Pulmonary artery endothelial cell (primary cell): ENCODE results near the gene NXF3. TPM values are rescaled to one million over a fixed set of nuclear protein-coding genes. Genes with fewer than 3 reads are reported as not detected.
"Not testable (repeated sequence)": the region's sequence is repeated elsewhere in the genome, so short reads cannot be mapped to it uniquely, and the experiment has no call there.

Experiments used
- DNase-seq: peaks from one replicate; pipeline ENCODE4 v3.0.0-alpha.2; 2011; ENCODE audit warnings: low read depth, low spot score
- total RNA-seq: library from RNA; depleted of rRNA; stranded (reverse); fragments of >200 nt; gene quantifications from 2 replicates; pipeline ENCODE4 v1.2.3, GENCODE V29; 2014

Gene NXF3, protein sequence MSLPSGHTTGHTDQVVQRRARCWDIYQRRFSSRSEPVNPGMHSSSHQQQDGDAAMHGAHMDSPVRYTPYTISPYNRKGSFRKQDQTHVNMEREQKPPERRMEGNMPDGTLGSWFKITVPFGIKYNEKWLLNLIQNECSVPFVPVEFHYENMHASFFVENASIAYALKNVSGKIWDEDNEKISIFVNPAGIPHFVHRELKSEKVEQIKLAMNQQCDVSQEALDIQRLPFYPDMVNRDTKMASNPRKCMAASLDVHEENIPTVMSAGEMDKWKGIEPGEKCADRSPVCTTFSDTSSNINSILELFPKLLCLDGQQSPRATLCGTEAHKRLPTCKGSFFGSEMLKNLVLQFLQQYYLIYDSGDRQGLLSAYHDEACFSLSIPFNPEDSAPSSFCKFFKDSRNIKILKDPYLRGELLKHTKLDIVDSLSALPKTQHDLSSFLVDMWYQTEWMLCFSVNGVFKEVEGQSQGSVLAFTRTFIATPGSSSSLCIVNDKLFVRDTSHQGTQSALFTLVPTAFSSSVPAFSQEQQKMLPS
- not detected in 2 replicates for total RNA-seq

DNA sequence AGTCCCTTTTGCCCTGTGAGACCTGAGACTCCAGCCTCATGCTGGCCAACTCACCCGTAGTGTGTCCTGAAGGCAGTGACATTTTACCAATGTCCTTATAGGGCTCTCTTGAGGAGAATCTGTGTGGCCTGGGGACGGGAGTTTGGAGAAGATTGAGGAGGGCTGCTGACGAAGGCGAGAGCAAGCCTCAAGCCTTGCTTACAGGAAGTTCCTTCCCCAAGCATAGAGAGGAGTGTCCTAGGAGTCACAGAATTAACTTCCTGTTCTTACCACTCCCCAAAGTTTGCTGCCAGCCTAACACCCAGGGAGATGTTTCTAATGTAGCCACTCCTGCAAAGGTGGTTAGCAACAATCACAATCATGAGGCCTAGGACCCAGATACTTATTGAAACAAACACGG is at the start of gene NXF3:
NXF3 (minus strand) TSS at position 202 of the 400 bp plus-strand sequence; CDS start at position 82, 120 bp downstream.
- no peak for DNase-seq

DNA sequence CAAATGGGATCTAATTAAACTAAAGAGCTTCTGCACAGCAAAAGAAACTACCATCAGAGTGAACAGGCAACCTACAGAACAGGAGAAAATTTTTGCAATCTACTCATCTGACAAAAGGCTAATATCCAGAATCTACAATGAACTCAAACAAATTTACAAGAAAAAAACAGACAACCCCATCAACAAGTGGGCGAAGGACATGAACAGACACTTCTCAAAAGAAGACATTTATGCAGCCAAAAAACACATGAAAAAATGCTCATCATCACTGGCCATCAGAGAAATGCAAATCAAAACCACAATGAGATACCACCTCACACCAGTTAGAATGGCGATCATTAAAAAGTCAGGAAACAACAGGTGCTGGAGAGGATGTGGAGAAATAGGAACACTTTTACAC is 43.6 kb upstream of the NXF3 start:
- not testable (repeated sequence) for DNase-seq

DNA sequence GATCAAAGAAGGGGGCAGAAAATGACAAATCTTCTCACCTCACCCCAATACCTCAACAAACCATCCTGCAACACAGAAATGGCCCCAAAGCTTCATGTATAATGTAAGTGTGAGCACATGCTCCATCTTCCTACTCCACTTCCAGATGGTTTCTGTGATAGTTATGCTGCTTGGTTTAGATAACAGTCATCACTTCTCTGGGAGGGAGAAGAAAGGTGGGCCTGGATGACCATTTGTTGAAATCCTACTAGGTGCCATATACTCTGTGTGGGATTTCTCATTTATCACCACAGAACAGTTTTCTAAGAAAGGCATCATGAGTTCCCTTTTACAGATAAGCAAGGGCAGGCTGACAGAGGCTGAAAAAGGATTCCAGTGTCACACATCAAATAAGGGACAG is 31.3 kb upstream of the NXF3 start:
- no peak for DNase-seq

DNA sequence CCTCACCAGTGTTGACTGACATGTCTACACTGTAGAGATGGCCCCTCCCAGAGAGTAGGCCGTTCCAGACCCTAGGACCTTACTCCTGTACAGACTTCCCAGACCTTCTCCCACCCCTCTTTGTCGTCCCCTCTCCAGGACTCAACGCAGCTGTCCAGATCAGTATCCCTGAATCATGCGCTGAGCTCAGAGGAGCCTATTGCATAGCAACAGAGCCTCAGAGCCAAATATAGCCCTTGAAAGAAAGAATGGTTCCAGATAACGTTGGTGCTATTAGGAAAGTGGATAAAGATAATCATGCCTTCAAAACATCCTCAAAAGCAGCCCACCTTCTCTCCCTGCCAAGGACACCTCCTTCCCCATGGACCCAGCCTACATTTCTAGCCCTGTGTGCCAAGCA is 27.8 kb upstream of the NXF3 start:
- DNase-seq = no peak

DNA sequence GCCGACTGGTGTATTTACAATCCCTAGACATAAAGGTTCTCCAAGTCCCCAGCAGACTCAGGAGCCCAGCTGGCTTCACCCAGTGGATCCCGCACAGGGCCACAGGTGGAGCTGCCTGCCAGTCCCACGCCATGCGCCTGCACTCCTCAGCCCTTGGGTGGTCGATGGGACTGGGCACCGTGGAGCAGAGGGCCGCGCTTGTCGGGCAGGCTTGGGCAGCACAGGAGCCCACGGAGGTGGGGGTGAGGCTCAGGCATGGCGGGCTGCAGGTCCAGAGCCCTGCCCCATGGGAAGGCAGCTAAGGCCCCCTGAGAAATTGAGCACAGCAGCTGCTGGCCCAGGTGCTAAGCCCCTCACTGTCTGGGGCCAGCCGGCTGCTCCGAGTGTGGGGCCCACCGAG is 24.0 kb upstream of the NXF3 start:
- not testable (repeated sequence) for DNase-seq

DNA sequence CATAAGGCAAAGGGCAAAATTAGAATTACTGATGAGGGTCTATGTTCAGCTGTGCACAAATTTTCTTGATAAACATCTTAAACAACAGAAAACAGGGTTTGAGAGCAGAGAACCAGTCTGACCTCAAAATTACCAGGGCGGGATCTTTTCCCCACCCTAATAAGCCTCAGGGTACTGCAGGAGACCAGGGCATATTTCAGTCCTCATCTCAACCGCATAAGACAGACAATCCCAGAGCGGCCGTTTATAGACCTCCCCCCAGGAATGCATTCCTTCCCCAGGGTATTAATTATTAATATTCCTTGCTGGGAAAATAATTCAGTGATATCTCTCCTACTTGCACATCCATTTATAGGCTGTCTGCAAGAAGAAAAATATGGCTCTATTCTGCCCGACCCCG is 16.6 kb upstream of the NXF3 start:
- not testable (repeated sequence) for DNase-seq

DNA sequence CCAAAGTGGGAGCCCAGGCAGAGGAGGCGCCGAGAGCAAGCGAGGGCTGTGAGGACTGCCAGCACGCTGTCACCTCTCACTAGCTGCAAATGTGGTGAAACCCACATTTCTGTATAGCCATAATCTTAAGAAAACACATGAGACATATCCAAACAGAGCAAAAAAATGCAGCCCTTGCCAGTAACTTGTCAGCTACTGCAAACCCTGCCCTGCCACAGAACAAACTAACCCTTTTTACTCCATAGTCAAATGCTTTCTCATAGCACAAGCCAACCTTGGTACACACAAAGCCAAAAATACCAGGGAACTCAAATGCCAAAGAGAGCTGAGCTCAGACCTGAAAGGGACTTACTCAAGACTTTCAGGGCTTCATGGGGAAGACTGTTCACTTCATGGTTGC is 14.9 kb upstream of the NXF3 start:
- no peak for DNase-seq

DNA sequence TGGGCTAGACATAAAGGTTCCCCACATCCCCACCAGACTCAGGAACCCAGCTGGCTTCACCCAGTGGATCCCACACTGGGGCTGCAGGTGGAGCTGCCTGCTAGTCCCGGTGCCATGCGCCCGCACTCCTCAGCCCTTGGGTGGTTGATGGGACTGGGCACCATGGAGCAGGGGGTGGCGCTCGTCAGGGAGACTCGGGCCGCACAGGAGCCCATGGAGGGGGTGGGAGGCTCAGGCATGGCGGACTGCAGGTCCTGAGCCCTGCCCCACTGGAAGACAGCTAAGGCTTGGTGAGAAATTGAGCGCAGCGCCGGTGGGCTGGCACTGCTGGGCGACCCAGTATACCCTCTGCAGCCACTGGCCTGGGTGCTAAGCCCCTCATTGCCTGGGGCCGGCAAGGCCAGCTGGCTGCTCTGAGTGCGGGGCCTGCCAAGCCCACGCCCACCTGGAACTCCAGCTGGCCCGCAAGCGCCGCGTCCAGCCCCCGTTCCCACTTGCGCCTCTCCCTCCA is 14.3 kb upstream of the NXF3 start:
- not testable (repeated sequence) for DNase-seq

DNA sequence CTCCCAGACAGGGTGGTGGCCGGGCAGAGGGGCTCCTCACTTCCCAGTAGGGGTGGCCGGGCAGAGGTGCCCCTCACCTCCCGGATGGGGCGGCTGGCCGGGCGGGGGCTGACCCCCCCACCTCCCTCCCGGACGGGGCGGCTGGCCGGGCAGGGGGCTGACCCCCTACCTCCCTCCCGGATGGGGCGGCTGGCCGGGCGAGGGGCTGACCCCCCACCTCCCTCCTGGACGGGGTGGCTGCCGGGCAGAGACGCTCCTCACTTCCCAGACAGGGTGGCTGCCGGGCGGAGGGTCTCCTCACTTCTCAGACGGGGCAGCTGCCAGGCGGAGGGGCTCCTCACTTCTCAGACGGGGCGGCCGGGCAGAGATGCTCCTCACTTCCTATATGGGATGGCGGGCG is 11.4 kb upstream of the NXF3 start:
- DNase-seq = not testable (repeated sequence)

DNA sequence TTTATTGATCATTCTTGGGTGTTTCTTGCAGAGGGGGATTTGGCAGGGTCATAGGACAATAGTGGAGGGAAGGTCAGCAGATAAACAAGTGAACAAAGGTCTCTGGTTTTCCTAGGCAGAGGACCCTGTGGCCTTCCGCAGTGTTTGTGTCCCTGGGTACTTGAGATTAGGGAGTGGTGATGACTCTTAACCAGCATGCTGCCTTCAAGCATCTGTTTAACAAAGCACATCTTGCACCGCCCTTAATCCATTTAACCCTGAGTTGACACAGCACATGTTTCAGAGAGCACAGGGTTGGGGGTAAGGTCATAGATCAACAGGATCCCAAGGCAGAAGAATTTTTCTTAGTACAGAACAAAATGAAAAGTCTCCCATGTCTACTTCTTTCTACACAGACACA is 10.9 kb upstream of the NXF3 start:
- DNase-seq = not testable (repeated sequence)

DNA sequence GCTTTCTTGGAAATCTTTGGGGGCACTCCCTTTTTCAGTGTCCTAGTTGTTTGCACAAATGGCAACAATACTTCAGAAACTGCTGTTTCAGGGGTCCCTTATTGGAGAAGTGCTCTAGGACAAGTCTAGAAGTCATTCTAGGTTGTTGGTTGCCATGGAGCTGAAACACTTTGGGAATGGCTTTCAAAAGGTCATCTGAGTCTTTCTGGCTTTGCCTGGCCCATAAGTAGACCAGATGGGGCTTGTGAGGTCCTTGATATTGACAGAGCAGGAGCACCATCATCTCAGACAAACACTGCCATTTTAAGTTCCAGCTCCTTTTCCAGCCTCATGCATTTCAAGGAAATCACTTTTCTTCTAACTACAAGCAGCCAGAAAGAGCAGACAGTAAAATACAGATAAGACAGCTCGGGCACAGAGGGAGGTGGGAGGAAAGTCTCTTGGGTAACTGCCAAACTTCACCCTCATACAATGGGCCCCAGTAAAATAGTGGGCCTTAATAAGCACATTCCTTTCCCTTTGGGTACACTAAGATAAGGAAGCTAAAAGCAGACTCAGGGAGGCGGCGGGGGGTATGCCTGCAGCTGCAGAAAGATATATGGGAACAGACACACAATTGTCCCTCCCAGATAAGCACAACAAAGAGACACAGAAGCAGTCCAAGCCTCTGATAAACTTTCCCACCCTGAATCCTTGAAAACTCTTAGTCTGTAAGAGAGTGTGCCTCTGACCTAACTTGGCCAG is 8.5 kb upstream of the NXF3 start:
- no peak for DNase-seq

DNA sequence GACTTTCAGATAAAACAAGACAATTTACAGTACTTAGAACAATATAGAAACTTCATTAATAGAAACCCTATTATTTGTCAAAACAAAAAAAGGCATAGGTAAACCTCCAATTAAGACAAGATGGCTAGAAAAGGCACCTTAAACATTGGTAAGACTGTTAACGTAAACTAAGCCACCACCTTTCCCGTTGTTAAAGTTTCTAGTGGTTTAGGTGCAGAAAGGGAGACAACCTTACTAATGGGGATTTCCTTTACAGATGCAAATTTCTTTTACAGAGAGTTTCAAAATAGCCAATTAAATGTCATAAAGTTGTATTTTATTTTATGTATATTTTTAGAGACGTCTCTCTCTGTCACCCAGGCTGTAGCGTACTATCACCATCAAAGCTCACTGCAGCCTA is 7.5 kb upstream of the NXF3 start:
- no peak for DNase-seq

DNA sequence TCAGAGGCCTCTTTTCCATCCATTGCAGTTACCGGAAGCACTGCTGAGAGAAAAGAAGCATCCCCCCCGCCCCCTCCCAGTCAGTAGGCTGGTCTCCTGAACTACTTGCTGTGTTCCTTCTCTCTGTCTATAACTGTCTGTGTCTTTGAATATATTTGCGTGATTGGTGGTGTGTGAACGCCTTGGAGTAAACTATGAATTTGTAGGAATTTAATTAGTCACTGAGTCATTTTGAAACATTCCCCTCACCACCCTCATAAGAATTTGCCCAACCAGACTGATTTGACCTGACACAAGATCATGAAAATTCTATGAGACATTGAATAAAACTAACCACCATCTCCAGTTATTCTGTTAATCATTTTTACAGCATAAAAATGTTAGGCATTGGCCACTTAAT is 6.7 kb upstream of the NXF3 start:
- no peak for DNase-seq

DNA sequence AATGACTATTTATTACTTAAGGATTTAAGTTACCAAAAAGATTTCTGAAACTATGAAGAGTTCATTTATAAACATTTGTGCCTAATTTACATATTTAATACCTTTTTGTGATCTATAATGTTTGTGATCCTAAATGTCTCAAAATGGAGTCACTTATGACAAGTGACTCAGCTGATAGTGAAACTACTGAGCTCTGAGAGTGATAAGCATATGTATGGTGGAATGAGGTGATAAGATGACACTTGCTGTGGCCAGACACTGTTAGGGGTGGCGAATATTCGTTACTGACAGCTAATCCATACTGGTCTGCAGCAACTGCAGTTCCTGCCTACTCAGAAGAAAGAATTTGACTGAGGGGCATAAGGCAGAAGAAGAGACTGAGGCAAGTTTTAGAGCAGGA is 5.5 kb upstream of the NXF3 start:
- DNase-seq = no peak

DNA sequence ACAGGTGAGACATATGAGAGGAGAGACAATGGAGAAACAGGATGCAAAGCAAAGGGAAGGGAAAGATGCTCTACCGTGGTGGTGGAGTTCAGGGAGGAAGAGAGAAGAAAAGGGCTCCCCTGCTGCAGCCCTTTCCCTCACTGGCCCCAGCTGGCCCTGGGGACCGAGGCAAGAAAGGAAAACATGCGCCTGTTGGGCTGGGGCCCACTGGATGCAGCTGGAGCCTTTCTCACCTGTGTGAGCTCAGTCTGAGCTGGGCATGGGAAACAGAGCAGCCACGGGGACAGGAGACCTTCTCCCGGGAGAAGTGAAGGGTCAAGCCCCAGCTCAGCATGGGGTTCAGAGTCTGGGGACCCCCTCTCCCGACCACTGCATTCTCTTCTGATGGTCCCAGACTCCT is 11.9 kb downstream of the NXF3 start:
- DNase-seq = no peak

DNA sequence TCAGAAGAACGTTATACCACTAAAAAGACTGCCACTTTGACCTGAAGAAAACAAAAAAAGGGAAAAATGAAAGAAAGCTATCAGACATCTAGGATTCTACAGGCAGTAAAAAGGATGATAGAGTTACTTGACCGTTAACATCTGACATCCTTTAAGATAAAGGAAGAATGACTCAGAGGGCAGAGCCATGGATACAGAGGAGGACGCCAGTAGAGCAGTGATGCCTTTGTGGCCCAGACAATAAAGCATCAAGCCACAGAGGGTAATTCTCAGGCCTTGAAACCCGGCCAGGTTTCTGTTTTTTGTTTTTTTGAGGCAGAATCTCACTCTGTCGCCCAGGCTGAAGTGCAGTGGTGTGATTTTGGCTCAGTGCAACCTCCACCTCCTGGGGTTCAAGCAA is 19.5 kb downstream of the NXF3 start:
- DNase-seq = no peak

DNA sequence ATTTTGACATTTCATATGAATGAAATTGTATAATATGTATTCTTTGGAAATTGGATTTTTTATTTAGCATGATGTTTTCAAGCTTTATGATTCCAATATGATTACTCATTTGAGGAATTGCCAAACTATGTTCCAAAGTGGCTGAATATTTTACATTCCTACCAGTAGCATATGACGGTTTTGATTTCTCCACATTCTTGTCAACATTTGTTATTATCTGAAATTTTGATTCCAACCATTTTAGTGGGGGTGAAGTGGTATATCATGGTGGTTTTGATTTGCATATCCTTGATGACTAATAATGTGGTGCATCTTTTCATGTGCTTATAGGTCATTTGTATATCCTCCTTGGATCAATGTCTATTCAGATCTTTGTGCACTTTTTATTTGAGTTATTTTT is 26.3 kb downstream of the NXF3 start:
- DNase-seq = no peak

DNA sequence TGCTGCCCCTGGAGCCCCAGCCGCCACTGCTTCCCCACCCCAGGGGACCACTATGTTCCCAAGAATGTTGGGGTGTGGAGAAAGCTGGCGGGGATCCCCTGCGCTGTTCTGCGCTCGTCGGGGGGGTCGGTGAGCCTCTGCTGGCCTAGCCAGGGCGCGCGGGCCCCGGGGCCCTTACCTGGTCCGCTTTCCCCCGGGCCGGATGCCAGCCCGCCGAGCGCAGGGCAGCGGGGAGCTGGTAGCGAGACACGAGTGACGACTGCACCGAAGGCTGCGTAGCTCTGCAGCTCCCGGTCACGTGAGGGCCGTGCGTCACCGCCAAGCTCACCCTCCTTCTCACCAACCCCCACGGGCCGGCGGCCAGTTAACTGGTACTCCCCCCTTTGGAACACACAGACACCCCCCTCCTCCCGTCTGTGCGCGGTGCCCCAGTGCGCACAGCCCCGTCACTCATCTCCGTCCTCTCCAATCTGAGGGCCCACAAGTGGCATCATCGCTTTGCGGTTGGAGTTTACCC is 29.0 kb downstream of the NXF3 start, which contains the start of gene BEX1:
BEX1 (minus strand) TSS at position 254 of the 517 bp plus-strand sequence. CDS start 897 bp downstream, outside the sequence.
- DNase-seq = no peak

DNA sequence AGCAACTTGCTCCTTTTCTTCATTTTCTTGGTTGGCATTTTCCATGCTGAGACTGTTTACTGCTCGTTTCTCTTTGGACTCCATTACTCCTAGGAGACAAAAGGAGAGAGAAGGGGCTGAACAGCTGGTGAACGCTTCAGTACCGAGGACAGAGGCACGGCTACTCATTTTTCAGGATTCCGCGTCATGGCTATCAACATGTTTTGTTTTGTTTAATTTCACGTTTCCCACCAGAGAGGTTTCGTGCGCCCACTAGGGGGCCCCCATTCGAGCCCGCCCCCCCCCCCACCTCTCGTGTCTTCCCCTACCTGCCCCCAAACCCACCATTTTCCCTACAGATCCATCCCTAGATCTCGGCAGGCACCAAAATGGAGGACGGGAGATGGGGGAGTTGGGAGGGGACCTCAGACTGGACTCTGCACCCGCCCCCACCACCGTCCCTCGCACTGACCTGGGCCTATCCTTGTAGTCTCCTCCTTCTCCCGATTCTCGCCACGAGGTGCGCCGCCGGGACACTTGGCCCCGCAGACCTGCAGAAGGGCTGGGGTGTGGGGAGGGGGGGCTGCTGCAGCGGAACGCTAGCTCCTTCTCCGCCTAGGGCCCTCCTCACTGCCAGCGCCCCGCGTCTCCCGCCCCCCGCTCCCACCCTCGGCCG is 29.6 kb downstream of the NXF3 start:
- no peak for DNase-seq

DNA sequence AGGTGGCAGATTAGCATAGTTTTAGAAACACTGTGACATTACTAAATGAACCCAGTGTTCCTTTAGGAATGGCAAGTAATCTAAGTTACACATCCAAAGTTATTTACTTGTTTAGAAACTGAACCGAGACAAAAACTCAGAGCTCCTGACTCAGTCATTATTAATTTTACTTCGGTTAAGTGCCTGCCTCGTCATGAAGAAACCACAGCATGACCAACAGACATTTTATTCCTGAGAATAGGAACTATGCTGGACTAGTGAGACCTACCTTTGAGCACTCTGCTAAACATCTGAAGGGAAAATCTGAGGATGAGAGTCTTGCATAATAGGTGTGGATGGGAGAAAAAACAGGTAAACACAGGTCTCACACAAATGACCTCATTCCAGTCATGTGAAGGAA is 31.5 kb downstream of the NXF3 start:
- DNase-seq = no peak

DNA sequence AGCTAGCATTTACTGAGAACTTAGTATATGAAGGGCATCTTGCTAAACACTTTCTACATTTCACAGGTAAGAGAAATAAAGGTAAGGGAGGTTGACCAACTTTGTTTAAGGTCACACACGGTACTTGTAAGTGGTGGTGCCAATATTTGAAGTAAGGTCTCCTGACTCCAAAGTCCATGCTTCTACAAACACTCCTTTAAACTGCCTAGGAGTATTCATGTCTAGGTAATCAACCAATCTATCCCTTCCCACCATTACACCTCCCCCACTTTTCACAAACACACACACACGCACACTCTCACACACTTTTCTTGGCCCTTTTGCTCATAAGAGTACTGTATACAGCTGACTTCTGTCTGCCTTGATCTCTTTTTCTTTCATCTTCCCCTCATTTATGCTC is 36.0 kb downstream of the NXF3 start:
- DNase-seq = no peak
